GM15510 (cell line): ENCODE data around the gene CTNNBIP1.

Experiments
- POLR2A ChIP-seq: IDR thresholded peaks from 3 replicates; pipeline ENCODE4 v1.6.1; 2011; ENCODE audit warnings: borderline replicate concordance; ENCODE audit not compliant: insufficient read length; ENCODE audit errors: extremely low read depth

The CTNNBIP1 gene

DNA sequence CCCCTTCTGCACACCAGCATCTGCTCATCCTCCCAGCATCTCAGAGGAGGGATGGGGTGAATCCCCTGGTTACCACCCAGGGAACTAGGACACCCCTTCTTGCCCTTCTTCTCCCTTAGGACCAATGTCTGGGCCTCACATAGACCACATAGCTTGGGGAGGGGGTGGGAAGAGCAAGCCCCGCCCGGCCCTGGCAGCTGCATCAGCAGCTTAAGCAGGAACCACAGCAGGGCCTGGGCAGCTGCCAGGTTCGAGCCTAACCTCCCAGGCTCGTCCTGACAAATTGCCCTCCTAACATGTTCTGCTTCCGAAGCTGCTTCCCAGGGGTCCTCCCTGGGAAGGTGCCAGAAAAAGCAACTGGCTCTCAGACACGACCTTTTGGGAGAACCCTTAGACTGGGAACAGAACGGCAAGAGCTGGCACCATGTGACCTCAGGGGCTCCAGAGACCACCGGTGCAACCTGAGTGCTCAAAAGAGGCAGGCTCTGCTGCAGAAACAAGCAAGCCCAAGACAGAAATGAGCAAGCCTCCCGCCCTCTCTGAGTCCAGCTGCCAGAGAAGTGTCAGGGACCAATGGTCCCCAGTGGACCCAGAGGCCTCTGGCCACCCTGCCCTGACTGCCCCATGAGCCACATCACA is 67.9 kb downstream of the CTNNBIP1 start:
- no peak for TF ChIP-seq POLR2A

DNA sequence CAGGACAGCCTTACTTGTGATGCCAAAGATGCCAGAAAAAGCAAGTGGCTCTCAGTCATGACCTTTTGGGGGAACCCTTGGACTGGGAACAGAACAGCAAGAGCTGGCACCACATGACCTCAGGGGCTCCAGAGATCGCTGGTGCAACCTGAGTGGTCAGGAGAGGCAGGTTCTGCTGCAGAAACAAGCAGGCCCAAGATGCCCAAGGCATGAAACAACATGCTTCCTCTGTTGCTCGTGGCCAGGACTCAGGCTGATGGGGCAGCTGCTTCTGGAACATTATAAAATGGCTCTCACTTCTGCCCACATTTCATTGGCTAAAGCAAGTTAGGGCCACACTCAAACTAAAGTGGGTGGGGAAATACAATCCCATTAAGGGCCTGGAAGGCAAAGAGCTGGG is 68.6 kb downstream of the CTNNBIP1 start:
- no peak for TF ChIP-seq POLR2A

DNA sequence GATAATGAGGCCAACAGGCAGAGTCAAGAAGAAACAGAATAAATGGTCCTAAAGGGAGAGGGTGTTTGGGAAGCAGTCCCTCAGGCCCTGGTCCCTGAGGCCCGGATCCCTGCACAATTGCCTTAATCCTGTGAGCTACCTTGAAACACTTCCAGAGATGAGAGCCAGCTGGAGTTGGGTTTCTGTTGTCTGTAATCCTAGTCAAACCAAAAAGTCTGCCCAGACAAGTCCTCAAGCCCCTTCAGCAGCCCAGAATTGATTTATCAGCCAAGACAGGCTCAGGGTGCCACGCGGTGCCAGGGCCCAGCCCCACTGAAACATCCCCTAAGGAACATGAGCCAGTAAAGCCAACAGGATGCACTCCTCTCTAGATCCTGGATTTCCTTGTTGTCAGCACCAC is 69.9 kb downstream of the CTNNBIP1 start:
- no peak for TF ChIP-seq POLR2A

DNA sequence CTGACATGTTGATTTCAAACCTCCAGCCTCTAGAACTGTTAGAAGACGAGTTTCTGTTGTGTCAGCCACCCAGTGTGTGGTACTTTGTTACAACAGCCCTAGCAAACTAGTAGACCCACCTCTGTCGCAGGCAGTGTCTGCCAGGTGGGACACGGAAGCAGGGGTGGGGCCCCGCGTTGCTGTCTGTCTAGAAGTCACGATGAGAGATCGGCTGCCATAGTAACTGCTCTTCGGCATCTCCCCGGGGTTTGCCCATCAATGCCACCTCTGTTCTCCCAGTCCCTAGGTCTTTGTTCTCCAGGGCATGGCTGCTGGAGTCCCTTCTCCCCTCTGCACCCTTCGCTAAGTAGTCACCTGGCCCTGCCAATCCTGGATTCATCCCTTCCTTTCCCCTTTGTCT is 71.1 kb downstream of the CTNNBIP1 start:
- no peak for TF ChIP-seq POLR2A

DNA sequence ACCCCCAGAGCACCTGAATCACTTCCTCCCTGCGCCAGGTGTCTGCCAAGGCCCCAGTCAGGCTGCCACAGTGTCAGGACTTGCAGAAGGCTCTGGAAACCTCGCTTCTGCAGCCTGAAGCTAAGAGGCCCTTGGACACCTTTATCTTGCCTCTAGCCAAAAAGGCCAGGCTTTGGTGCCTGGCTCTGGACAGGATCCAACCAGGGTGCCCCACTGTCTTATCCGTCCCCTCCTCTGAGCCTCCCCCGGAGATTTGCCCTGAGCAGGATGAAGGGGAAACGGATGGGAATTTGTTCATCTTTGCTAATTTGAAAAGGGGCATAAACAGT is 73.5 kb downstream of the CTNNBIP1 start:
- no peak for TF ChIP-seq POLR2A

DNA sequence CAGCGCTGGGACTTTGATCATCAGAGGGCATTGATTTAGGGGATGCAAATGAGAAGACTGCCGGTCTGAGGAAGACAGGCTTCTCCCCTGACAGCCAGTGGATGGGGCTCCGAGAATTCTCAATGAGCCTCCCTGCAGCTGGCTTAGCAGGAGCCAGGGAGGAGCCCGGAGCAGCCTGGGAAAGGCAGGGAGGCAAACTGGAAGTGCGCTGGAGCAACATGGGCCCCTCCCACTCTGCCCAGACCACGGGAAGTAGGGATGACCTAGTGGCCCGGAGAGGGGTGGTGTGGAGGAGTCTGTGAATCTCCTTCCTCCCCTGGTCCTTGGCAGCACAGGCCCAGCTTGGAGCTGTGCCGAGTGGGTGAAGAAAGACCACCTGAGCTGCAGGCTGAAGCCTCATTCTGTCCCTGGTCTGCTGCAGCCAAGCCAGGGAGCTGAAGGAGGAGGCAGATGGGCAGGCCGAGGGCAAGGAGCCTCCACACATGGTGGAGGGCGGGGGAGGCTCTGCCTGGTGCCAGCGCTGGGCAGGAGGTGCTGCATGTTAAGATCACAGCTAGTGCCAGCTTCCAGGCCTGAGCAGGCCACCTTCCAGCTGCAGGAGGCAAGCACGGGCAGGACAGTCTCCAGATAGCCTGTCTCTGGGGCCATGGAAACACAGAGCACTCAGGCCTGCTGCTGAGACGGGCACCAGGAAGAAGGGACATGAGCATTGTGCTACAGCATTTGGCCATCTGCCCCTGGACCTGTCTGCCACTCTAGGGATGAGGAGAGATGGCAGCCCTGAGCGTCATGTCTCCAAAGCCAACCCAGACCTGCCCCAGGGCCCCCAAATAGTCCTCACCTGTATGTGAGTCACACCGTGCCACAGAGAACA is 74.1 kb downstream of the CTNNBIP1 start:
- TF ChIP-seq POLR2A: no peak

DNA sequence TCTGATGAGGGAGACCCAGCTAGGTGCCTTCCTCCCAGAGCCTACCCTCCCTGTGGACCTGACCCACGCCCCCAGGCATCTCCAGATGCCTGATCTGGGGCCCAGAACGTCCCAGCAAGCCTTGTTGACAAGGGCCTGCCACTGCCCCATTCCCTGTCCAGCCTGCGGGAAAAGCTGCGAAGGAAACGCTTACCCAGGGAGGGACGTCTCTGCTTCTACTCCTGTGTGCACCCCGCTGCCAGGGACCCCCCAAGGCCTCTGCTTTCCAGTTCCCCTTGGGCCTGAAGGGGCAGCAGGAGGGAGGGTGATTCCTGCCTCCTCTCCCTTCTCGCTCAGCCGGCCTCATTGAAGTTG is 74.7 kb downstream of the CTNNBIP1 start:
- TF ChIP-seq POLR2A: no peak

DNA sequence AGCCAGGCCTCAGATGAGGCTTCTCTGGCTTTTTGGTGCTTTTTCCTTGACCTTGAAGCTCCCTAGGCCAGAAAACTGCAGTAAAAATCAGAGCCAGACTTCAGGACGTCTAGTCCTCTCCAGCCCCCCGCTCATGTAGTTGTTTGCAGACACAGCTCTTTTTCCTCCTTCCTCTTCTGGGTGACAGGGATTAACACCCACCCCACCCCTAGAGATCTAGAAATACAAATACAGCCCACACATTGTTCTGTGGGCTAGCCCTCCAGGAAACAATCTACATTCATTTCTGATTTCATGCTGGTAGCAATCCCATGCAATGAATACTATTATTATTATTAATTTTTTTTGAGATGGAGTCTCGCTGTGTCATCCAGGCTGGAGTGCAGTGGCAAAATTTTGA is 76.4 kb downstream of the CTNNBIP1 start:
- TF ChIP-seq POLR2A: no peak

DNA sequence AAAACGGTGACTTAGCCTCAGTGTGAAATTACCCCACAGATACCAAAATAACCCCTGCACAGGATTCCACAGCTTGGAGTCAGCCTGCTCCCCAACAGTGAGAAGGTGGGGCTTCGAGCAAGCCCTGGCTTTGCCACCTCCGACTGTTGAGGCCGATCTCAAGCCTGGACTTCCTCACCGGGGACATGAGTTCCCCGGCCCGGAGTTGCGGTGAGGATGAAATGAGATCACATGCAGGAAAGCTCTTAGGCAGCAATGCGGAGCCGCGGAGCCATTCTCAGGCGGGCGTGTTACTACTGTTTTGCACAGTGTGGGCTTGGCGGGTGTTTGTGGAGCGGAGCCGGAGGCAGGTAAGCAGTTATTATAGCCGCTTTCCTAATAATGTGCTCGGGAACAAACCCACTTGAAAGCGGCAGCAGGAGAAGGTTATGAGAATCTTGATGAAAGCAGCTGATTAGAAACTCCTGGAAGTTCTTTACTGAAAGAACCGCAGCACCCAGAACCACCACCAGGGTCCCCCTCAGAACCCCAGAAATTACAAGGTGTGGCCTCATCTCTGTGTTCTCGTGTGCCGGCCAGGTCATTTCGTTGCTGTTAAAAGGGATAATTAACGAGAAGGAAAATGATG is 82.4 kb downstream of the CTNNBIP1 start:
- no peak for TF ChIP-seq POLR2A

DNA sequence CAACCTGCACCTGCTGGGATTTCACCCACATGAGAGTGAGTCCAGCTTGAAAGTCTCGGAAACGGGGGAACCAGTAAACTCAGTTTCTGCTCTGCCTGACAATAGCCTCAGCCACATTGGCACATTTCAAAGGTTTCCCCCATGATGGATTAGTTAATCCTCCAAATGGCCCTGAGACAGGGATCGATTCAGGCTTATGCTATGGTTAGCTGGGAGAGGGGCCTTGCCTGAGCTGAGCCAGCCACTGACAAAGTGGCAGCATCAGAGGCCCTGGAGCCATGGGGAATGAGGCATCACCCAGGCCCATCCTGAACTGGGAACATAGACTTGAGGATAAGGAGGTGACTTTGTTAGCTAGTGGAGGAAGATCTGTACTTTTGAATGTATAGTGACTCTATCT is 83.5 kb downstream of the CTNNBIP1 start:
- TF ChIP-seq POLR2A: no peak

DNA sequence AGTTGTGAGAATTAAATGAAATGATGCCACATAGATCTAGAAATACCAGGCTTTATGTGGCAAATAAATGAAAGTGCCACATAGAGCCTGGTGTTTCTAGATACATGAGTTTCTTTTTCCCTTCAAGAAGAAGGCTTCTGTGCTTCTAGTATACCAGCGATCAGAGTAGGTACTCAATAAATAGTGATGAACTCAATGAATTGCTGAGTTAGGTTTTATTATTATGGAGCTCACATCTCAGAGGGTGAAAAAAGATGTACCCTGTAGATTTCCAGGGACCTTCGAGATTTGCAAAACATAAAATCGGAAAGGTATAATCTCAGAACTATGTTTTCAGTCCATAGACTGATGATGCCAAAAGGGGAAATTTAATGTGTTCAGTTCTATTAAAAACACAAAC is 84.0 kb downstream of the CTNNBIP1 start:
- no peak for TF ChIP-seq POLR2A

DNA sequence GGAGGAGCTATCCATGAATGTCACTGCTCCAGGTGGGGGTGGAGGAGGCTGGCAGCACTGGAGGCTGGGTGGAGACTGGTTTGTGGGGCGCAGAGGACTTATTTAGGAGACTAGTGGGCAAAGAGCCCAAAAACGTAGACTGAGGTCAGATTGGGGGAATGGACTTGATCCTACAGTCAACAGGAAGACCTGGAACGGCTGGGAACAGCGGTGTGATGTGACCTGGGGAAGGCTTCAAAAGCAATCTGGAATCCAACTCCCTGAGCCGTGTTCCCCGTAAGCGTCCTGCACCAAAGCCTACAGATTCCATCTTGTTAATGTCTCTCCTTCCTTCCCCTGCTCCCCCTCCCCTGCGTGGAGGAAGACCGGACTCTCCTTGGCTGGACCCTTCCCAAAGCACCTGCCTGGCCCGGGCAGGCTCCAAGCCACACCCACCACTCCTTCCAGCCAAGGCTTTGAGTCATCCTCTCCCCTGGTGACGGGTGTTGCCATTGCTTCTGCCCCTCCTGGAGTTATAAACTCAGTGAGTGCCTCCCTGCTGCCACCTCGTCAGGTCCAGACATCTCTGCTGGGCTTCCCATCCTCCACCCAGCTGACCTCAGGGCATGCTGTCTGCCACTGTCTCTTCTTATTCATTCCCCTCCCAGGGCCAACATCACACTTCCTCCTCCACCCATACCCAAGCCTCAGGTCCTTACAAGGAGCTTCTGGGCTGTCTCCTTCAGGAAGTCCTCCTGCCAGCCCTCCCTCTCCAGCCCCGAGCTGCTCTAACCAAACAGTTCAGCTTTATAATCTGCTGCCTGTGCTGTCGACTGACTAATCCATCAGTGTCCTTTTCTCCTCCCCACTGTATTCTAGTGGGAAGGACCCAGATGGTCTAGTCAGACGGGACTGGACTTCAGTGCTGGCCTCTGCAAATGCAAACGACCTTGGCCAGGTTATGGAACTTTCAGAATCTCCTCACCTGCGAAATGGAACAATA is 84.7 kb downstream of the CTNNBIP1 start:
- no peak for TF ChIP-seq POLR2A

DNA sequence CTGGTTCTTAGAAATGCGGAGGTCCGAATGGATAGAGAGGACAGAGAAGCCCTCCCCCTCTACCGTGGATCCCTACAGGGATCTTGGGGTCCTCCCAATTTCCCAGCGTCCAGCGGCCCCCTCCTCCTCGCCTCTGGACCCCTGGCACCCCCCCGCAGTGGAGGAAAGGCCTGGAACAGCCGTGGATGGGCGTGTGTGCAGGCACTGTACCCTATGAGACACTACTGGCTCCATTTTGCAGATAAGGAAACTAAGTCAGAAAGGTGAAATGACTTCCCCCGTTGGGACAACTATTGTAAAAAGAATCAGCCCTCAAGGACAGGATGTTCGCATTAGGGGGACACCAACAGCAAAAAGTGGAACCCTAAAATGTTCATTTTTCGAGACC is 85.4 kb downstream of the CTNNBIP1 start:
- TF ChIP-seq POLR2A: no peak

DNA sequence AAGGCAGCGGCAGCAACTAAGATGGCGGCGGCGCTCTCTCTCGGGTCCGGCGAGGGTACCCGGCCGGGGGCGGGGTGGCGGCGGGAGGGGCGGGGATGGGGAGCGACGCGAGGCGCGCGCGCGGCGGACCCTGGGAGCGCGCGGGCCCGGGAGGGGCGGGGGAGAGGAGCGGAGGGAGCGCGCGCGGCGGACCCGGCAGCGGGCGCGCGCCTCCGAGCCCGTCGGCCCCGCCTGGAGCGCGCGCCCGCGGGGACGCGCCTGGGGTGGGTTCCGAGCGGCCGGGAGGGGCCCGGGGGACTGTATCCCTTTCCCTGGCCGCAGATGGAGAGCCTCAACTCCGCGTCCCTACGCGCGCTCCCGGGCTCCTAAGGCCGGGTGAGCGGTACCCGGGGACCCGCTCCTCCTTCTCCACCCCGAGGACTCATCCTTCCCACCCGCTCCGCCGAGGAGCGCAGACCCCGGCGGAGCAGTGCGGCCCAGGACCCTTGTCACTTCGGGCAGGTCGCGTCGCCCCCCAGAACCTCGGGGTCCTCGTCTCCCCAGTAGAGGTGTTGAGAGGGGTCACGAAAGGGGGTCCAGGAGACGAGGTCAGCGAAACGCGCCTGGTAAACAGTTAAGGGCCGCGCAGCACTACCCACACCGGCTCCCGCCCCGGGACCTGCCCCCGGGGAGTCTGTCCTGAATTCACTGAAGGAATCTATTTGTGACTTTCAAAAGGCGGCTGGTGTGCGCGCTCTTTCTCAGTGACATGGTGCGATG is 85.9 kb downstream of the CTNNBIP1 start, which contains the start of gene CLSTN1:
Gene CLSTN1, minus strand, starts transcription at position 23 of the 759 bp plus-strand sequence. CDS start 232 bp downstream, outside the sequence.
- no peak for TF ChIP-seq POLR2A
